GM19467 (cell line): ENCODE results near the gene CCK.

Experiments used
- ATAC-seq: cut with Tn5 transposase; IDR thresholded peaks from one replicate; pipeline ENCODE4 v1.9.1; 2021; ENCODE audit warnings: mild to moderate bottlenecking, moderate library complexity; ENCODE audit not compliant: unreplicated experiment

CCK gene

GRCh38 chr3:42226470-42227425, 39.2 kb downstream of the CCK start:
- ATAC-seq: no peak

- no peak for ATAC-seq
These were observed 40.3 kb downstream of the CCK start for GRCh38 chr3:42225486-42226363.

GRCh38 chr3:42224658-42225421, 41.1 kb downstream of the CCK start:
- ATAC-seq: no peak

- no peak for ATAC-seq
These were observed 41.8 kb downstream of the CCK start for GRCh38 chr3:42224178-42224577.

- ATAC-seq: no peak
These were observed 42.9 kb downstream of the CCK start for GRCh38 chr3:42222942-42223693.

GRCh38 chr3:42220436-42221121, 45.4 kb downstream of the CCK start:
- no peak for ATAC-seq

GRCh38 chr3:42216931-42217333, 49.1 kb downstream of the CCK start:
- ATAC-seq: no peak

- ATAC-seq: peak; percentile 77
These were observed 49.7 kb downstream of the CCK start for GRCh38 chr3:42216302-42216701.

GRCh38 chr3:42214565-42215283, 51.3 kb downstream of the CCK start:
- no peak for ATAC-seq

GRCh38 chr3:42214064-42214463, 51.9 kb downstream of the CCK start:
- no peak for ATAC-seq

GRCh38 chr3:42213417-42213816, 52.6 kb downstream of the CCK start:
- ATAC-seq: peak; percentile 63

GRCh38 chr3:42210726-42211125, 55.3 kb downstream of the CCK start:
- ATAC-seq: no peak

GRCh38 chr3:42209917-42210316, 56.1 kb downstream of the CCK start:
- ATAC-seq: no peak
